Activated CD4-positive, alpha-beta T cell treated with anti-CD3 and anti-CD28 coated beads for 48 hours (primary cell): ENCODE measurements around the gene SBNO2.
A peak's percentile ranks its signal among the peaks of the same experiment; 100 is the strongest.
"Not testable (repeated sequence)": the region's sequence is repeated elsewhere in the genome, so short reads cannot be mapped to it uniquely, and the experiment has no call there.

ENCODE experiments used
- DNase-seq: peaks from one replicate; pipeline ENCODE4 v3.0.0-alpha.2; 2020

SBNO2 gene

GRCh38 chr19:1116726-1117581 lies 57.1 kb downstream of the SBNO2 start:
- no peak for DNase-seq

GRCh38 chr19:1115646-1116420 lies 58.2 kb downstream of the SBNO2 start:
- DNase-seq: no peak

- not testable (repeated sequence) for DNase-seq
Measured at GRCh38 chr19:1114728-1115127, 59.3 kb downstream of the SBNO2 start.

- no peak for DNase-seq
Measured at GRCh38 chr19:1113986-1114483, 60.0 kb downstream of the SBNO2 start.

GRCh38 chr19:1113030-1113985 lies 60.8 kb downstream of the SBNO2 start:
- peak; percentile 91 for DNase-seq

GRCh38 chr19:1112268-1113029 lies 61.6 kb downstream of the SBNO2 start:
- no peak for DNase-seq

- no peak for DNase-seq
Measured at GRCh38 chr19:1111641-1112267, 62.3 kb downstream of the SBNO2 start.

GRCh38 chr19:1110809-1111640 lies 63.0 kb downstream of the SBNO2 start:
- no peak for DNase-seq

- no peak for DNase-seq
Measured at GRCh38 chr19:1109697-1110671, 64.1 kb downstream of the SBNO2 start.

- no peak for DNase-seq
Measured at GRCh38 chr19:1109032-1109551, 65.0 kb downstream of the SBNO2 start.

- DNase-seq: no peak
Measured at GRCh38 chr19:1108291-1109031, 65.6 kb downstream of the SBNO2 start.

GRCh38 chr19:1107661-1108261 lies 66.3 kb downstream of the SBNO2 start:
- no peak for DNase-seq

- DNase-seq: no peak
Measured at GRCh38 chr19:1106841-1107660, 67.0 kb downstream of the SBNO2 start.

- no peak for DNase-seq
Measured at GRCh38 chr19:1105873-1106840, 67.9 kb downstream of the SBNO2 start.
